Endodermal cell (in vitro differentiated cells): ENCODE data around the gene MAIP1. TPM values are rescaled to one million over a fixed set of nuclear protein-coding genes. Genes with fewer than 3 reads are reported as not detected.

ENCODE experiments used
- DNase-seq: peaks from one replicate; pipeline ENCODE4 v3.0.0-alpha.2; 2017
- H3K27ac ChIP-seq: 2 replicates; pipeline ENCODE4 v1.5.1; 2013; ENCODE audit warnings: mild to moderate bottlenecking, low read depth, low read length, moderate library complexity
- H3K27me3 ChIP-seq: 2 replicates; pipeline ENCODE4 v1.6.1; 2013; ENCODE audit warnings: mild to moderate bottlenecking, low read length, moderate library complexity; ENCODE audit not compliant: insufficient read depth, control insufficient read depth, poor library complexity, severe bottlenecking
- H3K36me3 ChIP-seq: 2 replicates; pipeline ENCODE4 v1.7.0; 2013; ENCODE audit warnings: mild to moderate bottlenecking, low read length, moderate library complexity; ENCODE audit not compliant: control insufficient read depth, insufficient read depth
- H3K4me1 ChIP-seq: one replicate; pipeline ENCODE4 v1.7.0; 2013; ENCODE audit warnings: low read length; ENCODE audit not compliant: control insufficient read depth, insufficient read depth
- H3K4me3 ChIP-seq: 2 replicates; pipeline ENCODE4 v1.5.1; 2013; ENCODE audit warnings: mild to moderate bottlenecking, low read length, moderate library complexity
- H3K9ac ChIP-seq: 2 replicates; pipeline ENCODE4 v1.6.1; 2013; ENCODE audit warnings: mild to moderate bottlenecking, low read length, moderate library complexity; ENCODE audit not compliant: poor library complexity, severe bottlenecking; ENCODE audit errors: extremely low read depth
- H3K9me3 ChIP-seq: 2 replicates; pipeline ENCODE4 v1.6.1; 2013; ENCODE audit warnings: mild to moderate bottlenecking, low read length, moderate library complexity; ENCODE audit not compliant: control insufficient read depth
- H3K27ac Mint-ChIP-seq: 2 replicates; pipeline ENCODE4 v1.8.0; 2020; ENCODE audit warnings: mixed read lengths
- H3K27me3 Mint-ChIP-seq: 2 replicates; pipeline ENCODE4 v1.8.0; 2021; ENCODE audit warnings: mild to moderate bottlenecking, mixed read lengths; ENCODE audit not compliant: insufficient read depth
- H3K36me3 Mint-ChIP-seq: 2 replicates; pipeline ENCODE4 v1.8.0; 2020; ENCODE audit warnings: low read depth, mixed read lengths
- H3K4me1 Mint-ChIP-seq: 2 replicates; pipeline ENCODE4 v1.8.0; 2020; ENCODE audit warnings: mixed read lengths
- H3K4me3 Mint-ChIP-seq: 2 replicates; pipeline ENCODE4 v1.8.0; 2020; ENCODE audit warnings: mild to moderate bottlenecking, moderate library complexity, mixed read lengths
- H3K9me3 Mint-ChIP-seq: 2 replicates; pipeline ENCODE4 v1.8.0; 2020; ENCODE audit warnings: mild to moderate bottlenecking, mixed read lengths
- CTCF ChIP-seq: fragments of 200-600 bp; sonication (generic); conservative IDR thresholded peaks from 2 replicates; pipeline ENCODE4 v1.5.0; 2021; ENCODE audit warnings: antibody characterized with exemption, mild to moderate bottlenecking
- WGBS, 2 experiments: methylation state at CpG; one replicate each; pipeline versions ENCODE4 v1.1.5 to v1.1.7; 2013; ENCODE audit warnings: missing lambda C conversion rate in 2 of 2, mixed read lengths in 1 of 2; ENCODE audit not compliant: insufficient coverage in 1 of 2, insufficient read length in 1 of 2; 5-methylcytosine and 5-hydroxymethylcytosine counted together
- total RNA-seq, 2 donors: library from RNA; stranded (reverse); fragmentation: NEBNext Ultra II Directional in 1 of 2; extraction: Animal tissue kit (Norgen Biotek cat#: 25700) in 1 of 2; gene quantifications; 2 replicates in 1 of 2; 3 replicates in 1 of 2; pipeline ENCODE4 v1.2.1, GENCODE V29; 2021

Gene MAIP1
- total RNA-seq, 2 donors from 2014 or later: 20.9 to 23.7 TPM

GRCh38 chr2:199928626-199929025 is 26.8 kb upstream of the MAIP1 start:
- H3K4me3 ChIP-seq: no peak overlapping the region

GRCh38 chr2:199929262-199929661 is 26.1 kb upstream of the MAIP1 start:
- H3K4me1 ChIP-seq: no peaks in the 10 kb centered on the region
- no peaks in the 10 kb centered on the region for H3K9me3 ChIP-seq
- DNase-seq: no peak
- Mint-ChIP-seq H3K9me3 (no peaks in the 10 kb centered on the region), H3K4me3 (no peak overlapping the region), H3K27ac (no peak overlapping the region), H3K27me3 (no peaks in the 10 kb centered on the region), H3K4me1 (peaks cover 11% of the 10 kb centered on the region), H3K36me3 (peaks cover 35% of the 10 kb centered on the region)
- H3K4me3 ChIP-seq: no peak overlapping the region
- 100% methylated on average over 1 of the region's 2 CpGs; no CpG with 5 or more reads in 1 of the 2 experiments for WGBS, 2 experiments
- H3K36me3 ChIP-seq: peaks cover 73% of the 10 kb centered on the region
- no peak overlapping the region for H3K9ac ChIP-seq
- no peak overlapping the region for H3K27ac ChIP-seq
- TF ChIP-seq CTCF: no peak
- no peaks in the 10 kb centered on the region for H3K27me3 ChIP-seq

More at GRCh38 chr2:199928626-199929025, 26.8 kb upstream of the MAIP1 start:
- Mint-ChIP-seq H3K27me3 (no peaks in the 10 kb centered on the region), H3K36me3 (peaks cover 35% of the 10 kb centered on the region), H3K27ac (no peak overlapping the region), H3K4me1 (peaks cover 11% of the 10 kb centered on the region), H3K4me3 (no peak overlapping the region), H3K9me3 (no peaks in the 10 kb centered on the region)
- TF ChIP-seq CTCF: no peak
- H3K9me3 ChIP-seq: no peaks in the 10 kb centered on the region
- H3K27ac ChIP-seq: peak overlapping the region; percentile 21
- DNase-seq: no peak
- H3K36me3 ChIP-seq: peaks cover 68% of the 10 kb centered on the region
- no peaks in the 10 kb centered on the region for H3K27me3 ChIP-seq
- H3K4me1 ChIP-seq: no peaks in the 10 kb centered on the region
- H3K9ac ChIP-seq: no peak overlapping the region

GRCh38 chr2:199932312-199932855 is 23.0 kb upstream of the MAIP1 start:
- no peaks in the 10 kb centered on the region for H3K27me3 Mint-ChIP-seq
- H3K27ac Mint-ChIP-seq: no peak overlapping the region
- no peak for DNase-seq
- Histone ChIP-seq H3K4me3 (no peak overlapping the region), H3K4me1 (no peaks in the 10 kb centered on the region), H3K27me3 (no peaks in the 10 kb centered on the region), H3K36me3 (peaks cover 67% of the 10 kb centered on the region), H3K9ac (no peak overlapping the region), H3K9me3 (no peaks in the 10 kb centered on the region), H3K27ac (no peak overlapping the region)
- 100% methylated on average over 4 of the region's 4 CpGs; no CpG with 5 or more reads in 1 of the 2 experiments for WGBS, 2 experiments
- H3K4me1 Mint-ChIP-seq: peaks cover 11% of the 10 kb centered on the region
- peaks cover 41% of the 10 kb centered on the region for H3K36me3 Mint-ChIP-seq
- no peak for TF ChIP-seq CTCF
- H3K4me3 Mint-ChIP-seq: no peak overlapping the region
- H3K9me3 Mint-ChIP-seq: no peaks in the 10 kb centered on the region
